GM21737 (cell line): ENCODE results near the gene SYNE1.

ENCODE experiments used
- ATAC-seq: cut with Tn5 transposase; IDR thresholded peaks from one replicate; pipeline ENCODE4 v1.9.1; 2021; ENCODE audit warnings: mild to moderate bottlenecking, moderate library complexity; ENCODE audit not compliant: unreplicated experiment

The SYNE1 gene

GRCh38 chr6:152118678-152119077, 518.5 kb downstream of the SYNE1 start:
- ATAC-seq = no peak

GRCh38 chr6:152118224-152118623, 518.9 kb downstream of the SYNE1 start:
- no peak for ATAC-seq

GRCh38 chr6:152117156-152118133, 519.7 kb downstream of the SYNE1 start:
- ATAC-seq = peak; percentile 72

- no peak for ATAC-seq
Measured at GRCh38 chr6:152112491-152113261, 524.5 kb downstream of the SYNE1 start.

GRCh38 chr6:152110886-152111820, 526.0 kb downstream of the SYNE1 start:
- ATAC-seq = no peak

- ATAC-seq = no peak
Measured at GRCh38 chr6:152107973-152108372, 529.2 kb downstream of the SYNE1 start.

GRCh38 chr6:152100183-152100618, 537.0 kb downstream of the SYNE1 start:
- no peak for ATAC-seq

GRCh38 chr6:152099446-152100182, 537.5 kb downstream of the SYNE1 start:
- ATAC-seq = no peak

GRCh38 chr6:152098683-152099082, 538.5 kb downstream of the SYNE1 start:
- ATAC-seq = no peak

GRCh38 chr6:152096863-152097496, 540.2 kb downstream of the SYNE1 start:
- ATAC-seq = no peak

GRCh38 chr6:152094992-152095592, 542.1 kb downstream of the SYNE1 start:
- no peak for ATAC-seq

GRCh38 chr6:152094276-152094675, 542.9 kb downstream of the SYNE1 start:
- no peak for ATAC-seq

GRCh38 chr6:152093711-152094110, 543.5 kb downstream of the SYNE1 start:
- no peak for ATAC-seq

GRCh38 chr6:152091851-152092341, 545.3 kb downstream of the SYNE1 start:
- ATAC-seq = no peak

GRCh38 chr6:152091201-152091600, 546.0 kb downstream of the SYNE1 start:
- no peak for ATAC-seq

- no peak for ATAC-seq
Measured at GRCh38 chr6:152089992-152090391, 547.2 kb downstream of the SYNE1 start.

- ATAC-seq = no peak
Measured at GRCh38 chr6:152087701-152088100, 549.5 kb downstream of the SYNE1 start.

GRCh38 chr6:152087096-152087495, 550.1 kb downstream of the SYNE1 start:
- ATAC-seq = no peak
